ENCODE measurements around the gene VPS35. TPM values are rescaled to one million over a fixed set of nuclear protein-coding genes. Genes with fewer than 3 reads are reported as not detected.
A peak's percentile ranks its signal among the peaks of the same experiment; 100 is the strongest.

The VPS35 gene
- total and polyA plus RNA-seq, 2 of the 13 experiments (the other 11 are each of a cell fraction or from before 2014, with no cell fraction given), result 30.7 to 136 TPM

- no peak for TF ChIP-seq ZNF775 (CRISPR knock-in tag; IDR thresholded peaks at IDR 0.05; ENCODE audit: borderline replicate concordance)
- no peak for TF ChIP-seq SIN3A (IDR thresholded peaks at IDR 0.05; ENCODE audit: borderline replicate concordance, low read depth, low read length)
- no peak for TF ChIP-seq XBP1 (CRISPR knock-in tag; IDR thresholded peaks at IDR 0.05)
- TF ChIP-seq MEIS1 (CRISPR knock-in tag; IDR thresholded peaks at IDR 0.05; ENCODE audit: borderline replicate concordance), result no peak
- no peak for TF ChIP-seq ZNF724P (CRISPR knock-in tag; IDR thresholded peaks at IDR 0.05; ENCODE audit: borderline replicate concordance)
- TF ChIP-seq NKX3-1 (CRISPR knock-in tag; IDR thresholded peaks at IDR 0.05), result 0 out of 2 replicates have a peak, but pooled peaks have one; percentile 6
- TF ChIP-seq HOXD1 (CRISPR knock-in tag; IDR thresholded peaks at IDR 0.05), result no peak
- no peak for TF ChIP-seq DMTF1 (CRISPR knock-in tag; IDR thresholded peaks at IDR 0.05)
- peak; percentile 83 for TF ChIP-seq NRL (CRISPR knock-in tag; IDR thresholded peaks at IDR 0.05; ENCODE audit: borderline replicate concordance)
- TF ChIP-seq ZNF362 (CRISPR knock-in tag; IDR thresholded peaks at IDR 0.05; ENCODE audit: borderline replicate concordance), result no peak
- TF ChIP-seq DRAP1 (CRISPR knock-in tag; IDR thresholded peaks at IDR 0.05), result 0 out of 2 replicates have a peak, but pooled peaks have one; percentile 26
- TF ChIP-seq ZBTB40 (IDR thresholded peaks at IDR 0.05), result no peak
- TF ChIP-seq ZBTB40 (CRISPR knock-in tag; IDR thresholded peaks at IDR 0.05), result no peak
- TF ChIP-seq RFXANK (CRISPR knock-in tag; IDR thresholded peaks at IDR 0.05), result no peak
- no peak for TF ChIP-seq IRF1 (CRISPR knock-in tag; IDR thresholded peaks at IDR 0.05; ENCODE audit: low read depth)
Observed at GRCh38 chr16:46629331-46630219, 59.4 kb downstream of the VPS35 start (continued).
